Activated B cell treated with CpG ODN at 0.5 μM for 24 hours (primary cell): ENCODE measurements around the gene PSMD3. TPM values are rescaled to one million over a fixed set of nuclear protein-coding genes. Genes with fewer than 3 reads are reported as not detected.

Source experiments
- ATAC-seq: fragments of 200-7000 bp; cut with Tn5 transposase; one replicate; pipeline ENCODE4 v1.10.0; 2021; ENCODE audit warnings: low read depth, mild to moderate bottlenecking, moderate library complexity
- CTCF ChIA-PET: fragments of 350-600 bp; sonication (Branson Sonifier 250); formaldehyde crosslinking; loops from one replicate; lab custom pipeline; 2021; ENCODE audit warnings: antibody characterized with exemption; lab: Charles Lee
- POLR2A ChIA-PET: fragments of 350-600 bp; sonication (Branson Sonifier 250); formaldehyde crosslinking; loops from one replicate; lab custom pipeline; 2021; ENCODE audit warnings: antibody characterized with exemption; lab: Charles Lee
- DNase-seq: peaks from one replicate; pipeline ENCODE4 v3.0.0; 2022
- H3K27ac Mint-ChIP-seq: one replicate; pipeline ENCODE4 v1.8.0; 2020; ENCODE audit warnings: mixed read lengths
- H3K27me3 Mint-ChIP-seq: one replicate; pipeline ENCODE4 v1.8.0; 2021; ENCODE audit warnings: mixed read lengths
- H3K36me3 Mint-ChIP-seq: one replicate; pipeline ENCODE4 v1.8.0; 2021; ENCODE audit warnings: low read depth, mixed read lengths
- H3K4me1 Mint-ChIP-seq: one replicate; pipeline ENCODE4 v1.8.0; 2021; ENCODE audit warnings: mixed read lengths
- H3K4me3 Mint-ChIP-seq: one replicate; pipeline ENCODE4 v1.8.0; 2020; ENCODE audit warnings: mild to moderate bottlenecking, mixed read lengths
- H3K9me3 Mint-ChIP-seq: one replicate; pipeline ENCODE4 v1.8.0; 2020; ENCODE audit warnings: mixed read lengths
- CTCF ChIP-seq: fragments of 200-600 bp; IDR thresholded peaks from one replicate; pipeline ENCODE4 v1.8.0; 2022; ENCODE audit warnings: antibody characterized with exemption, mild to moderate bottlenecking
- intact Hi-C: fragments of 100-400 bp; cut with micrococcal nuclease; formaldehyde crosslinking; loops from one replicate; pipeline ENCODE4 v1.15.1; 2024
- total RNA-seq: library from RNA; stranded (reverse); gene quantifications from 2 replicates; pipeline ENCODE4 v1.2.3, GENCODE V29; 2022

Gene PSMD3
- total RNA-seq, 1 donor from 2014 or later, result 127 TPM

- peak overlapping the region; percentile 96 for H3K4me3 Mint-ChIP-seq
- POLR2A ChIA-PET, result interaction anchor here (0.6 to 3.1 kb wide), 37 partner anchors 22 to 635 kb away, joined by 3 to 39 read pairs (median 5); partner anchors contain the start of genes CASC3, IKZF3, MED24 and MIEN1
- TF ChIP-seq CTCF, result no peak
- H3K4me1 Mint-ChIP-seq, result peaks cover 36% of the 10 kb centered on the region
- H3K27me3 Mint-ChIP-seq, result peaks cover 2% of the 10 kb centered on the region
- intact Hi-C loops, result loop anchor here (1.0 to 5.0 kb wide), 14 partner anchors 21 to 519 kb away; partner anchors contain the start of genes CASC3, CDK12, IKZF3 and LRRC3C
- H3K9me3 Mint-ChIP-seq, result no peaks in the 10 kb centered on the region
- peak; percentile 7 for ATAC-seq
- H3K36me3 Mint-ChIP-seq, result peaks cover 29% of the 10 kb centered on the region
- DNase-seq, result no peak
- CTCF ChIA-PET, result interaction anchor here (0.6 to 4.7 kb wide), 14 partner anchors 21 to 358 kb away, joined by 3 to 61 read pairs (median 4); partner anchors contain the start of genes MIEN1 and PNMT
- peak overlapping the region; percentile 96 for H3K27ac Mint-ChIP-seq
Measured at GRCh38 chr17:39979893-39980350, 685 bp upstream of the PSMD3 start.

GRCh38 chr17:39981207-39981741 lies 667 bp downstream of the PSMD3 start:
- ChIA-PET CTCF (interaction anchor here (0.6 to 4.7 kb wide), 18 partner anchors 16 to 362 kb away, joined by 3 to 61 read pairs (median 4); partner anchors contain the start of genes MIEN1 and PNMT), POLR2A (interaction anchor here (0.5 to 3.1 kb wide), 29 partner anchors 23 to 813 kb away, joined by 3 to 39 read pairs (median 5); partner anchors contain the start of genes CASC3, IKZF3, MED24 and MIEN1)
- Mint-ChIP-seq H3K27me3 (no peaks in the 10 kb centered on the region), H3K9me3 (no peaks in the 10 kb centered on the region), H3K4me1 (peaks cover 36% of the 10 kb centered on the region), H3K27ac (peak overlapping the region; percentile 96), H3K36me3 (peaks cover 43% of the 10 kb centered on the region), H3K4me3 (peak overlapping the region; percentile 96)
- DNase-seq (no peak), ATAC-seq (no peak)
- intact Hi-C loops, result loop anchor here (2.0 to 5.0 kb wide), 2 partner anchors 116 to 344 kb away; partner anchors contain the start of genes IKZF3 and STARD3
- no peak for TF ChIP-seq CTCF

- H3K9me3 Mint-ChIP-seq, result no peaks in the 10 kb centered on the region
- POLR2A ChIA-PET, result interaction anchor here (0.6 to 3.1 kb wide), 2 partner anchors 110 to 237 kb away, joined by 4 to 39 read pairs; partner anchors contain the start of gene WIPF2
- no peak for ATAC-seq
- H3K27me3 Mint-ChIP-seq, result no peaks in the 10 kb centered on the region
- H3K36me3 Mint-ChIP-seq, result peaks cover 49% of the 10 kb centered on the region
- CTCF ChIA-PET, result interaction anchor here (1.6 to 4.0 kb wide), 2 partner anchors 109 to 360 kb away, joined by 6 to 26 read pairs; no protein-coding TSS in a partner anchor
- no peak for TF ChIP-seq CTCF
- peak overlapping the region; percentile 96 for H3K27ac Mint-ChIP-seq
- intact Hi-C loops, result loop anchor here (2.0 to 5.0 kb wide), 2 partner anchors 117 to 345 kb away; partner anchors contain the start of genes IKZF3 and STARD3
- H3K4me3 Mint-ChIP-seq, result peak overlapping the region; percentile 96
- peaks cover 36% of the 10 kb centered on the region for H3K4me1 Mint-ChIP-seq
- DNase-seq, result no peak
Measured at GRCh38 chr17:39981766-39982375, 1.3 kb downstream of the PSMD3 start.

- ATAC-seq (no peak), DNase-seq (no peak)
- peaks cover 92% of the 10 kb centered on the region for H3K36me3 Mint-ChIP-seq
- H3K27ac Mint-ChIP-seq, result no peak overlapping the region
- intact Hi-C loops, result no loop called here
- TF ChIP-seq CTCF, result no peak
- CTCF ChIA-PET, result no interaction called here
- POLR2A ChIA-PET, result no interaction called here
- H3K4me3 Mint-ChIP-seq, result no peak overlapping the region
- peaks cover 3% of the 10 kb centered on the region for H3K4me1 Mint-ChIP-seq
- H3K9me3 Mint-ChIP-seq, result no peaks in the 10 kb centered on the region
- no peaks in the 10 kb centered on the region for H3K27me3 Mint-ChIP-seq
Measured at GRCh38 chr17:39988206-39988810, 7.7 kb downstream of the PSMD3 start.
